ENCODE data around the gene TTL. TPM values are rescaled to one million over a fixed set of nuclear protein-coding genes. Genes with fewer than 3 reads are reported as not detected.

TTL gene
- total RNA-seq, 6 donors from 2014 or later = 11.5 to 45.4 (median 27.8) TPM

DNA sequence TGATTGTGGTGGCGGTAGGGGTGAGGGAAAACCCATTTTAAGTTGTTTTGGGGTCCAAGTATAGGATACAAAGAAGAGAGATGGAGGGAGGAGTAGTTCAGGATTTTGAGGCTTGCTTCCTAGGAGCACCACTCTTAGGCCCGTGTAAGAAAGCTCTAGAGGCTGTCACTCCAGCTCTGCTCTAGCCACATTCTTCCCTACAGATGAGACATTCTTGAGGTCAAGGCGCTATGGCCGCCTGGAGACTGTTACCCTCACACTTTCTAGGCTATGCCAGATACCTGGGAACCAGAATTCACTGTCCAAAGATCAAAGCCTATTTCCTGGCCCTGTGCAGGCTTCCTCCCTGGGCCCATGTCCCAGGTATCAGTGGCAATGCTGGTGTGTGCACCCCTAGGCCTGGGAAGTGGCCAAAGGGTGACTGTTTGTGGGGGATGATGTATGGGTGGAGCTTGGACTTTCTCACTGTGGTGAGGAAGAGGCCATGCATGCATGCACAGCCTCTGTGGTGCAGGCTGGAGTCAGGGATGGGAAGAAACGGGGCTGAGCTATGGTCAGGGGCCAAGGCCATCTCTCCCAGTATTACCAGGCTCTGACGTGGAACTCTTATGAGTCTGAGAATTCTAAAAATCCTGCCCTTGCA, 7.0 kb upstream of the TTL start:
- no peak overlapping the region for H3K4me3 ChIP-seq

GRCh38 chr2:112476434-112476833, 5.5 kb upstream of the TTL start:
- Histone ChIP-seq H3K27ac (no peak overlapping the region), H3K36me3 (no peaks in the 10 kb centered on the region), H3K4me1 (peaks cover 6 to 11% (median 6%) of the 10 kb centered on the region in 4 donors), H3K27me3 (no peaks in the 10 kb centered on the region), H3K9me3 (no peaks in the 10 kb centered on the region), H3K4me3 (no peak overlapping the region)
- TF ChIP-seq, protein P1, sequence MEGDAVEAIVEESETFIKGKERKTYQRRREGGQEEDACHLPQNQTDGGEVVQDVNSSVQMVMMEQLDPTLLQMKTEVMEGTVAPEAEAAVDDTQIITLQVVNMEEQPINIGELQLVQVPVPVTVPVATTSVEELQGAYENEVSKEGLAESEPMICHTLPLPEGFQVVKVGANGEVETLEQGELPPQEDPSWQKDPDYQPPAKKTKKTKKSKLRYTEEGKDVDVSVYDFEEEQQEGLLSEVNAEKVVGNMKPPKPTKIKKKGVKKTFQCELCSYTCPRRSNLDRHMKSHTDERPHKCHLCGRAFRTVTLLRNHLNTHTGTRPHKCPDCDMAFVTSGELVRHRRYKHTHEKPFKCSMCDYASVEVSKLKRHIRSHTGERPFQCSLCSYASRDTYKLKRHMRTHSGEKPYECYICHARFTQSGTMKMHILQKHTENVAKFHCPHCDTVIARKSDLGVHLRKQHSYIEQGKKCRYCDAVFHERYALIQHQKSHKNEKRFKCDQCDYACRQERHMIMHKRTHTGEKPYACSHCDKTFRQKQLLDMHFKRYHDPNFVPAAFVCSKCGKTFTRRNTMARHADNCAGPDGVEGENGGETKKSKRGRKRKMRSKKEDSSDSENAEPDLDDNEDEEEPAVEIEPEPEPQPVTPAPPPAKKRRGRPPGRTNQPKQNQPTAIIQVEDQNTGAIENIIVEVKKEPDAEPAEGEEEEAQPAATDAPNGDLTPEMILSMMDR (IDR thresholded peaks at IDR 0.05) = no peak
- no peak for TF ChIP-seq EP300 (IDR thresholded peaks at IDR 0.05)
- no peak for TF ChIP-seq POLR2AphosphoS5 (IDR thresholded peaks at IDR 0.05)
- no peak for TF ChIP-seq POLR2A (IDR thresholded peaks at IDR 0.05)
- ATAC-seq (ENCODE audit: low FRiP score in 2 of 2) (no peak), DNase-seq (no peak)
- WGBS, 2 donors = 62 to 73% methylated on average over 6 to 7 of the region's 7 CpGs

More for the DNA sequence above, 7.0 kb upstream of the TTL start:
- Histone ChIP-seq H3K4me1 (no peaks in the 10 kb centered on the region), H3K36me3 (no peaks in the 10 kb centered on the region), H3K27me3 (no peaks in the 10 kb centered on the region), H3K9me3 (no peaks in the 10 kb centered on the region), H3K27ac (no peak overlapping the region)
- DNase-seq = no peak
- 81 to 87% methylated on average over 6 of the region's 6 CpGs for WGBS, 2 donors
- TF ChIP-seq EP300 (IDR thresholded peaks at IDR 0.05) (no peak), POLR2AphosphoS5 (IDR thresholded peaks at IDR 0.05) (no peak), POLR2A (IDR thresholded peaks at IDR 0.05) (no peak)
- TF ChIP-seq, protein P1 (IDR thresholded peaks at IDR 0.05) = no peak
- ATAC-seq (ENCODE audit: low FRiP score in 2 of 2) = peak in 1 of 2 donors; percentile 60

DNA sequence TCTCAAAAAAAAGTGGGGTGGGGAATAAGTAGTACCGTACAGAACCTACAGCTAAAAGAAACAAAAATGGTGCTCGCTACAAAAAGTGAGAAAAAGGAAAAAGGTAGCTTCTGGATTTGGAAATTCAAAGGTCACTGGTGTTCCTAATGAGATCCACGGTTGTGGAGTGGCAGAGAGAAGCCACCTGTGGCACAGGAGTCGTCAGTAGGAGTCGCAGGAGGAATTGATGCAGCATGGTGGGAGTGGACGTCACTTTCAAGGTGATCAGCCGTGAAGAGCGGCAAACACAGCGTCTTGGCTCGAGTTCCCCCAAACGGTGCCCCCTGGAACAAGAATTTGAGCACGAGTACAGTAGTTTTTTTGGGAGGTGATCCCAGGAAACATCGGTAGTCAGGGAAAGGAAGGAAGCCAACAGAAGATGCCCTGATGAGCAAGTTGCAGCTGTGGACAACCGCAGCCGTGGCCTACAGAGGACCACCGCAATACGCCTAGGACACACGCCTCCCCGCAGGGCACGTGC, 1.4 kb upstream of the TTL start:
- H3K4me3 ChIP-seq = peak overlapping the region in 3 of 4 donors; percentile 86 to 92 (median 90)
- ATAC-seq (ENCODE audit: low FRiP score in 2 of 2) (no peak), DNase-seq (no peak)
- no peaks in the 10 kb centered on the region for H3K27me3 ChIP-seq
- H3K9me3 ChIP-seq = no peaks in the 10 kb centered on the region
- peak overlapping the region in 3 of 4 donors; percentile 80 to 93 (median 85) for H3K27ac ChIP-seq
- WGBS, 2 donors = 16 to 24% methylated on average over 16 to 20 of the region's 20 CpGs
- peaks cover 17 to 36% (median 26%) of the 10 kb centered on the region in 4 donors for H3K4me1 ChIP-seq
- TF ChIP-seq POLR2A (IDR thresholded peaks at IDR 0.05) (no peak), POLR2AphosphoS5 (IDR thresholded peaks at IDR 0.05) (no peak), EP300 (IDR thresholded peaks at IDR 0.05) (no peak)
- TF ChIP-seq, protein P1 (IDR thresholded peaks at IDR 0.05) = no peak
- H3K36me3 ChIP-seq = no peaks in the 10 kb centered on the region

GRCh38 chr2:112481050-112481527, 867 bp upstream of the TTL start:
- no peaks in the 10 kb centered on the region for H3K27me3 ChIP-seq
- H3K4me1 ChIP-seq = peaks cover 17 to 41% (median 26%) of the 10 kb centered on the region in 4 donors
- H3K4me3 ChIP-seq = peak overlapping the region; percentile 62 to 92 (median 88)
- ATAC-seq (ENCODE audit: low FRiP score in 2 of 2) (peak; percentile 92 to 95), DNase-seq (peak; percentile 89 to 93)
- peak overlapping the region; percentile 77 to 93 (median 82) for H3K27ac ChIP-seq
- H3K36me3 ChIP-seq = no peaks in the 10 kb centered on the region
- WGBS, 2 donors = 1 to 3% methylated on average over 10 to 18 of the region's 19 CpGs
- no peaks in the 10 kb centered on the region for H3K9me3 ChIP-seq
- TF ChIP-seq, protein P1 (IDR thresholded peaks at IDR 0.05) = peak; percentile 68 to 83 (median 82)
- no peak for TF ChIP-seq POLR2AphosphoS5 (IDR thresholded peaks at IDR 0.05)

Data from upper lobe of left lung (tissue), 6 donors.